ENCODE results near the gene MAJIN.

MAJIN gene

DNA sequence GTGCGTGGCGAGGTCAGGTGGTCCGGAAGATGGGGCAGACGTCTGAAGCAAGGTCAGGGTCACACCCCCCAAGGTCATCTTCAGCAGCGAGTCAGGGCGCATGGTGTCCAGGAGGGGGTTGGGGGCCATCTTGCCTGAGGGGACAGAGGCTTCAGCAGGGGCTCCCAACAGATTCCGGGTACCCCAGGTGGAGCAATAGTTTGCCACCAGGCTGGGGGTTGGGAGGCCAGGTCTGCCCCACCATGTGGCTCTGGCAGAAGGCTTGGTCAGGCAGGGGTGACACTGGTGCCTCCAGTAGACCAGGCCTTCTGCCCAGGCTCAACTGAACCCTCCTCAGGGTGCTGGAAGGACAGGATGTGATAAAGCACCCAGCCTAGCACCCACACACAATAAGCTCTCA is 60.8 kb downstream of the MAJIN start:
- DNase-seq (ENCODE audit: extremely low read depth, low read depth) = no peak
- TF ChIP-seq, protein P1, sequence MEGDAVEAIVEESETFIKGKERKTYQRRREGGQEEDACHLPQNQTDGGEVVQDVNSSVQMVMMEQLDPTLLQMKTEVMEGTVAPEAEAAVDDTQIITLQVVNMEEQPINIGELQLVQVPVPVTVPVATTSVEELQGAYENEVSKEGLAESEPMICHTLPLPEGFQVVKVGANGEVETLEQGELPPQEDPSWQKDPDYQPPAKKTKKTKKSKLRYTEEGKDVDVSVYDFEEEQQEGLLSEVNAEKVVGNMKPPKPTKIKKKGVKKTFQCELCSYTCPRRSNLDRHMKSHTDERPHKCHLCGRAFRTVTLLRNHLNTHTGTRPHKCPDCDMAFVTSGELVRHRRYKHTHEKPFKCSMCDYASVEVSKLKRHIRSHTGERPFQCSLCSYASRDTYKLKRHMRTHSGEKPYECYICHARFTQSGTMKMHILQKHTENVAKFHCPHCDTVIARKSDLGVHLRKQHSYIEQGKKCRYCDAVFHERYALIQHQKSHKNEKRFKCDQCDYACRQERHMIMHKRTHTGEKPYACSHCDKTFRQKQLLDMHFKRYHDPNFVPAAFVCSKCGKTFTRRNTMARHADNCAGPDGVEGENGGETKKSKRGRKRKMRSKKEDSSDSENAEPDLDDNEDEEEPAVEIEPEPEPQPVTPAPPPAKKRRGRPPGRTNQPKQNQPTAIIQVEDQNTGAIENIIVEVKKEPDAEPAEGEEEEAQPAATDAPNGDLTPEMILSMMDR (IDR thresholded peaks at IDR 0.05; ENCODE audit: low read depth, low read length) = no peak

DNA sequence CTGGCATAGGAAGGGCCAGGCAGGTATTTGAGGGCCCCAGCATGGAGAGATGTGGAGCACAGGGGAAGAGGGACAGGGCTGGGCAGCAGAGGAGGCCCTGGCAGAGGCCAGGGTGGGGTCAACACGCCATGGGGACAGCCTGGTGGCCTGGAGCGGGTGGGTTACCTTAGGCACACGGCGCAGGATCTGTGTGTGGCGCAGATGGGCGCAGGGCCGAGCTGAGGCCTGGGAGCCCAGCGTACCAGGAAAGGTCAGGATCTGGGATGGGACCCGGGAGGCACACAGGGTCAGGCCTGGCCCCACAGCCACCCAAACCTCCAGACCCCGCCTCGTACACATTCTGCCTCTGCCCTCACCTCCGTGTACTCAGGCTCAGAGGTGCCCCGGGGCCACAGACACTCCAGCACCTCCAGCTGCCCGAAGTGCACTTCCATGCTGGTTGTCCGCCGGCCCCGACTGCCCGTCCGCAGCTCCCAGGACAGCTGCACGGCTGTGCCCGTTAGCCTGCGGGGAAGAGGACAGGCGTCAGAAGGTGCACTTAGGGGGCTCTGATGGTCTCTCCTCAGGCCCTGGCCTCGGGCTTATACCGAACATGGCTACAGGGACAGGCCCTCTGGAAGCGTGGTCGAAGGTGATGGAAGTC is 61.3 kb downstream of the MAJIN start:
- DNase-seq (ENCODE audit: extremely low read depth, low read depth) = no peak
- TF ChIP-seq, protein P1 (IDR thresholded peaks at IDR 0.05; ENCODE audit: low read depth, low read length) = no peak

DNA sequence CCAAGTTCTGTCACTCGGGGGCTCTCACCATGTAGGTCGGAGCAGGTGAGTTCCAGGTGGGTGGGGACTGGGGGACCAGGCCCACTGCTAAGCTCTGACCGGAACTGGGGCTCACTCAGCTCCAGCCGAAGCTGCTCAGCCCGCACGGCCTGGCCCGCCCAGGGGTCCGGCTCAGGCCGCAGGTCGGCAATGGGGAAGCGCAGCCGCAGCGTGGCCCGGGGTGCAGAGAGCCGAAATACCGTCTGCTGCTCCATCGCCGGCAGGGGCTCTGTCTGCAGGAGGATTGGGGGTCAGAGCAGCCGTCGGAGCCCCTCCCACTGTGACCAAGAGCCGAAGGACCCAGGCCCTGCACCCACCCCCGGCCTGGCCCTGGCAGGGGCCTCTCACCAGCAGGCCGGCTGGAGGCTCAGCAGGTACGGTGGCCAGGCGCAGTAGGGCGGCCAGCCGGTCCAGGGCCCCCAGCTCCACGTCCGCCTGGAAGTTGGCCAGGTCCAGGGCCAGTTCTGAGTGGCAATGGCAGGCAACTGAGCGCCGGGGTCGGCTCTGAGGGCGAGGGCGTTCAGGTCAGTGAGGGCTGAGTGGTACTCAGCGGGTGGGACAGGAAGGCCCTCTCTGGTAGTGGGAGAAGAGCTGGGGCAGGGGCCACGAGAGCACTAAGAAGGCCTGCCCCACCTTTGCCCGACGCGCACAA is 62.1 kb downstream of the MAJIN start:
- TF ChIP-seq, protein P1 (IDR thresholded peaks at IDR 0.05; ENCODE audit: low read depth, low read length) = no peak
- DNase-seq (ENCODE audit: extremely low read depth, low read depth) = no peak

DNA sequence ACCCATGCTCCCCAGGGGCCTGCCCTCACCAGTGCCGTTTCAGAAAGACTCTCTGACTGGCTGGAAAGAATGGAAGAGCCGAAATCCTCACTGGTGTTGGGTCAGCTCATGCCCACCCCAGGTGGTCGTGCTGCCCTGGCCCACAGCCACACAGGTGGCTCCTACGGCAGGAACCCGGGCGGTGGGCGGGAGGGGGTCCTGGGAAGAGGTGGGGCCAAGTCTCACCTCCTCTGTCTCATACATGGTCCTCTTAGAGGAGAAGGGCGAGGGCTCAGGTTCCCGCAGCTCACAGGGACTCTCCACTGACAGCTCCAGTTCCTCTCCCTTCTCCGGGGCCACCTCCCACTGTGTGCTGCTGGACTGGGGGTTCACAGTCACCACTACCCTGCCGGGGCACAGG is 63.1 kb downstream of the MAJIN start:
- no peak for DNase-seq (ENCODE audit: extremely low read depth, low read depth)

DNA sequence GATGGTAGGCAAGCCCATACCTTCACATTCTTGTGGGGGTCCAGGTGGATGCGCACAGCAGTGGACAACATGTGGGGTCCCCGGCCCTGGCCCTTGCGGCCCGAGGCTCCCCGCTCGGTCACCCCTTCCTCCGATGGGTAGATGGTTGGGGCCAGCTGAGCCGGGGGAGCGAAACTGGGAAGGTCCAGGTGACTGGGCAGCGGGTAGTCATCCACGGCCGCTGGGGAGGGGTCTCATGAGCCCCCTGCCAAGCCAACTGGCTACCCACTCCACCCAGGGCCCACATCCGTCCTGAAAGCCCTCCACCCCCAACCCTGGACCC is 65.6 kb downstream of the MAJIN start:
- TF ChIP-seq, protein P1 (IDR thresholded peaks at IDR 0.05; ENCODE audit: low read depth, low read length) = no peak
- no peak for DNase-seq (ENCODE audit: extremely low read depth, low read depth)

More for the DNA sequence above, 63.1 kb downstream of the MAJIN start:
- TF ChIP-seq, protein P1 (IDR thresholded peaks at IDR 0.05; ENCODE audit: low read depth, low read length) = no peak

DNA sequence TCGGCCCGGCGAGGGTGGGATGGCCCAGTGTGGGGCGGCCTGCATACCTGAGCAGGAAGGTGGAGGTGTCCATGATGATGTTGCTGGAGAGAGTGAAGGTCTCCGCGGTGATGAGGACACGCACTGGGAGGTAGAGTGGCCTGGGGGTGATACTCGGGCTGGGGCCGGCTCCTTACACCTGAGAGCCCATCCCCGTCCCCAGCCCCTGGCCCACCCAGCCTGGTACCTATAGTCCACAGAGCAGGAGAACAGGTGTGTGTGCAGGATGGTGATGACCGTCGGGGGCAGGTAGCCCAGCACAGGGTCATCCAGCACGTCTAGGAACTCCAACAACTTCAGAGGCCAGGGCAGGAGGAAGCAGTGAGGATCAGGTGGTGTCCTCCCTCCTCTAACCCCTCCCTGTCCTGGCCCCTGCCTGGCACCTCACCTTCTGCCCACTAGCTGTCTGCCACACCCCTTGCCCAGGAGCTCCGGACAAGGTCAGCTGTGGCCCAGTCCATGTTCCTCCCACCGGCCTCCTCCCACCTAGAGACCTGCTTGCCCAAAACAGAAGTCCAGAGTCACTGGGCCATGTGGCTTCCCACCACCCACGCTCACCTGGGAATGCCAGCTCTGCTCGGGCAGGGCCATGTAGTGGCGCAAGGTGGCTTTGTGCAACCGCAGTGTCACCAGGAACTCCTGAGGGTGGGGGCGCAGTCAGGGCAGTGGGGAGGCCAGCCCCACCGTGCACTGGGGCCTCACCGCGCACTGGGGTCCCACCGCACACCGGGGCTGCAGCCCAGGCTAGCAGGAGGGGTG is 66.2 kb downstream of the MAJIN start:
- DNase-seq (ENCODE audit: extremely low read depth, low read depth) = no peak
- TF ChIP-seq, protein P1 (IDR thresholded peaks at IDR 0.05; ENCODE audit: low read depth, low read length) = no peak

DNA sequence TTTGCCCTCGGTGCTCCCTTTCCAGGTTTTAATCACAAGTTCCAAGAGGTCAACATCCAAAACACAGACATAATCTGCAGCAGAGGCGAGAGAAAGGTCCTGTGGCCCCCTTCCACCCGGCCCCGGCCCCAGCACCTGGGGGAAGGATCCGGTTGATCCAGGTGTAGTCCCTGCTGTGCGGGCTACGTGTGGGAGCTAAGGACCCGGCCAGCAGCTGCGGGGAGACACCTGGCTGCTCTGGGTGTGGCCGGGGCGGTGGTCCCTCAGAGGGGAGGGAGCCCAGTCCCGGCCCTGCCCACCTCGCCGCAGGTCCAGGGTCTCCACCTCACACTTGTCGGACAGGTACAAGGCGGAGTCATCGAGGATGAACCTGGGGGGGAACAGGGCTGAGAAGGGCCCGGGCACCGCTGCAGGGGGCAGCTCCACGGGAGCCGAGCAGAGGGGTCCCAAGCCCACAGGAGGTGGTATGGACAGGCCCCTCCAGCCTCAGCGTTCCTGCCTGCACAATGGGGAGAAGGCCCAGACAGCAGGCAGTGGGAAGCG is 68.5 kb downstream of the MAJIN start:
- TF ChIP-seq, protein P1 (IDR thresholded peaks at IDR 0.05; ENCODE audit: low read depth, low read length) = no peak
- no peak for DNase-seq (ENCODE audit: extremely low read depth, low read depth)
